ENCODE results near the gene AREG. TPM values are rescaled to one million over a fixed set of nuclear protein-coding genes. Genes with fewer than 3 reads are reported as not detected.
A peak's percentile ranks its signal among the peaks of the same experiment; 100 is the strongest.
"Not testable (repeated sequence)": the region's sequence is repeated elsewhere in the genome, so short reads cannot be mapped to it uniquely, and the experiment has no call there.

Gene AREG, protein sequence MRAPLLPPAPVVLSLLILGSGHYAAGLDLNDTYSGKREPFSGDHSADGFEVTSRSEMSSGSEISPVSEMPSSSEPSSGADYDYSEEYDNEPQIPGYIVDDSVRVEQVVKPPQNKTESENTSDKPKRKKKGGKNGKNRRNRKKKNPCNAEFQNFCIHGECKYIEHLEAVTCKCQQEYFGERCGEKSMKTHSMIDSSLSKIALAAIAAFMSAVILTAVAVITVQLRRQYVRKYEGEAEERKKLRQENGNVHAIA
- 4.5 and 6.4 TPM in 2 replicates for total RNA-seq (2021)
- percentile 90 among the genes with signal in this experiment for Bru-seq, nascent RNA
- BruChase-seq, experiment 1, labeled RNA remaining after a 2-hour chase = percentile 88 among the genes with signal in this experiment
- percentile 90 among the genes with signal in this experiment for BruChase-seq, experiment 2, labeled RNA remaining after a 6-hour chase
- long read RNA-seq, transcript AREG-201 (6 exons, 1,240 nt) = major isoform, 5 of 5 reads
- long read RNA-seq, partial matches to known transcripts = 0 of 5 reads
- long read RNA-seq, other reads (novel, unspliced or antisense) = 0 of 5 reads

DNA sequence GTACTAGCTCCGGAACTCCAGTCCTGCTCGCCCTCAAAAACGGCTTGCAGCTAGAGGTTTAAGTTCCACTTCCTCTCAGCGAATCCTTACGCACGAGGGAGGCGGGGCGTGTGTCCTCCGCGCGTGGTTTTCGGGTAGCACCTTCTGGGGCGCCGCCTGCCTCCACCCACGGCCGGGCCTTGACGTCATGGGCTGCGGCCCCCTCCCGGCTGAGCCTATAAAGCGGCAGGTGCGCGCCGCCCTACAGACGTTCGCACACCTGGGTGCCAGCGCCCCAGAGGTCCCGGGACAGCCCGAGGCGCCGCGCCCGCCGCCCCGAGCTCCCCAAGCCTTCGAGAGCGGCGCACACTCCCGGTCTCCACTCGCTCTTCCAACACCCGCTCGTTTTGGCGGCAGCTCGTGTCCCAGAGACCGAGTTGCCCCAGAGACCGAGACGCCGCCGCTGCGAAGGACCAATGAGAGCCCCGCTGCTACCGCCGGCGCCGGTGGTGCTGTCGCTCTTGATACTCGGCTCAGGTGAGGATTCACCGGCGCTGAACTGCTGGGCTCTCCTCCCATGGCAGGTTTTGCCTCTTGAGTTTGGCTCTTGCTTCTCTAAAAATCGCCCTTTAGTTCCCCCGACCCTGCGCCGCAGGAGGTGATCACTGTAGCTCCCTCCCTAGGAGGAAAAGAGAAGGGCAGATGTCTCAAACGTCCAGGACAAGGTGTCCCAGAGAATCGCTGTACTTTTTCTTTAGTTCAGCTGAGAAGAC, at the start of gene AREG:
Gene AREG (plus strand): TSS at position 246 of the 752 bp plus-strand sequence. CDS start 210 bp downstream, at position 456.
- ChIA-PET CTCF (interaction anchor here (0.5 to 2.1 kb wide), 2 partner anchors 86 to 100 kb away, joined by 4 to 5 read pairs; no protein-coding TSS in a partner anchor), POLR2A (ENCODE audit: unreplicated experiment) (interaction anchor here (0.7 kb wide), 1 partner anchor 16 kb away, joined by 5 read pairs; no protein-coding TSS in a partner anchor)
- TF ChIP-seq EZH2 (IDR thresholded peaks at IDR 0.05; ENCODE audit: low read depth) = no peak
- TF ChIP-seq, protein P1, sequence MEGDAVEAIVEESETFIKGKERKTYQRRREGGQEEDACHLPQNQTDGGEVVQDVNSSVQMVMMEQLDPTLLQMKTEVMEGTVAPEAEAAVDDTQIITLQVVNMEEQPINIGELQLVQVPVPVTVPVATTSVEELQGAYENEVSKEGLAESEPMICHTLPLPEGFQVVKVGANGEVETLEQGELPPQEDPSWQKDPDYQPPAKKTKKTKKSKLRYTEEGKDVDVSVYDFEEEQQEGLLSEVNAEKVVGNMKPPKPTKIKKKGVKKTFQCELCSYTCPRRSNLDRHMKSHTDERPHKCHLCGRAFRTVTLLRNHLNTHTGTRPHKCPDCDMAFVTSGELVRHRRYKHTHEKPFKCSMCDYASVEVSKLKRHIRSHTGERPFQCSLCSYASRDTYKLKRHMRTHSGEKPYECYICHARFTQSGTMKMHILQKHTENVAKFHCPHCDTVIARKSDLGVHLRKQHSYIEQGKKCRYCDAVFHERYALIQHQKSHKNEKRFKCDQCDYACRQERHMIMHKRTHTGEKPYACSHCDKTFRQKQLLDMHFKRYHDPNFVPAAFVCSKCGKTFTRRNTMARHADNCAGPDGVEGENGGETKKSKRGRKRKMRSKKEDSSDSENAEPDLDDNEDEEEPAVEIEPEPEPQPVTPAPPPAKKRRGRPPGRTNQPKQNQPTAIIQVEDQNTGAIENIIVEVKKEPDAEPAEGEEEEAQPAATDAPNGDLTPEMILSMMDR (conservative IDR thresholded peaks at IDR 0.05) = peak; percentile 69; the same call in 1 of the 2 replicates
- Histone ChIP-seq H3K27ac (peak within 1 kb of the TSS; percentile 63), H3K9me2 (ENCODE audit: insufficient read depth) (no peaks in the 10 kb centered on the region), H3K36me3 (ENCODE audit: low read depth) (no peaks in the 10 kb centered on the region), H3K4me3 (peak within 1 kb of the TSS; percentile 85), H2AFZ (peak within 1 kb of the TSS; percentile 86), H3K79me2 (ENCODE audit: low read depth) (no peaks in the 10 kb centered on the region), H3K27me3 (ENCODE audit: insufficient read depth, low read depth) (no peaks in the 10 kb centered on the region), H3K4me1 (replicated peaks; ENCODE audit: insufficient read depth) (peaks cover 13% of the 10 kb centered on the region), H3K4me2 (peak within 1 kb of the TSS; percentile 86), H4K20me1 (ENCODE audit: insufficient read depth) (no peaks in the 10 kb centered on the region), H3F3A (ENCODE audit: insufficient read depth, low read depth) (no peaks in the 10 kb centered on the region), H3K9me3 (ENCODE audit: insufficient read depth, low read depth) (no peaks in the 10 kb centered on the region)
- TSS peak; percentile 74 for BruUV-seq (replicated peaks)
- intact Hi-C loops (cut with micrococcal nuclease; ENCODE audit: unreplicated experiment) = loop anchor here (2.0 to 5.0 kb wide), 3 partner anchors 87 to 226 kb away; no protein-coding TSS in a partner anchor
- peak; percentile 43 to 70 for DNase-seq

DNA sequence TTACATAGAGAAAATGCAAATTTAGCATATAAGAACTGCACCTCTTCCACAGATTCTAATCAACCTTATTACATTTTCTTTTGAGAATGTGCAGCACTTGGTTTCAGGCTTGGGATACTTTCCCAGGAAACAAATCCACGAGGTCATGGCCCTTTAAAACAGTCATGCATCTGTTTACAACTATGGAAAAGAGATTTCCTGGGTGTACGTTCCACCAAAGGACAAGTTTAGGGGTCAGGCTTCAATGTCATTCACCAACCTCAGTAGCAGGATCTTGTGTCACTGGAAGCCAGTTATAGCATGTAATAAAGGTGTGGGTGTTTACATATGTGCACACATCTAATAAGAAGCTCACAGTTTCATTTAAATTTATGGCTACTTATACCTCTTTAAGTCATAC, 49.3 kb upstream of the AREG start:
- Histone ChIP-seq H3K4me1 (replicated peaks; ENCODE audit: insufficient read depth) (no peaks in the 10 kb centered on the region; the same call in 1 of the 2 replicates), H2AFZ (no peak overlapping the region), H3K4me2 (no peak overlapping the region), H3K27ac (no peak overlapping the region), H3F3A (ENCODE audit: insufficient read depth, low read depth) (no peaks in the 10 kb centered on the region), H3K9me3 (ENCODE audit: insufficient read depth, low read depth) (no peaks in the 10 kb centered on the region), H3K27me3 (ENCODE audit: insufficient read depth, low read depth) (no peaks in the 10 kb centered on the region), H3K36me3 (ENCODE audit: low read depth) (no peaks in the 10 kb centered on the region), H4K20me1 (ENCODE audit: insufficient read depth) (no peaks in the 10 kb centered on the region), H3K4me3 (no peak overlapping the region), H3K79me2 (ENCODE audit: low read depth) (no peaks in the 10 kb centered on the region), H3K9me2 (ENCODE audit: insufficient read depth) (no peaks in the 10 kb centered on the region)
- TF ChIP-seq, protein P1 (conservative IDR thresholded peaks at IDR 0.05) = no peak
- TF ChIP-seq EZH2 (IDR thresholded peaks at IDR 0.05; ENCODE audit: low read depth) = no peak
- ChIA-PET POLR2A (ENCODE audit: unreplicated experiment) (interaction anchor here (0.6 kb wide), 1 partner anchor 1753 kb away, joined by 4 read pairs; no protein-coding TSS in a partner anchor), CTCF (no interaction called here)
- intact Hi-C loops (cut with micrococcal nuclease; ENCODE audit: unreplicated experiment) = loop anchor here (2.0 kb wide), 1 partner anchor 21 kb away; no protein-coding TSS in a partner anchor
- DNase-seq = no peak
- BruUV-seq (replicated peaks) = no TSS peak

DNA sequence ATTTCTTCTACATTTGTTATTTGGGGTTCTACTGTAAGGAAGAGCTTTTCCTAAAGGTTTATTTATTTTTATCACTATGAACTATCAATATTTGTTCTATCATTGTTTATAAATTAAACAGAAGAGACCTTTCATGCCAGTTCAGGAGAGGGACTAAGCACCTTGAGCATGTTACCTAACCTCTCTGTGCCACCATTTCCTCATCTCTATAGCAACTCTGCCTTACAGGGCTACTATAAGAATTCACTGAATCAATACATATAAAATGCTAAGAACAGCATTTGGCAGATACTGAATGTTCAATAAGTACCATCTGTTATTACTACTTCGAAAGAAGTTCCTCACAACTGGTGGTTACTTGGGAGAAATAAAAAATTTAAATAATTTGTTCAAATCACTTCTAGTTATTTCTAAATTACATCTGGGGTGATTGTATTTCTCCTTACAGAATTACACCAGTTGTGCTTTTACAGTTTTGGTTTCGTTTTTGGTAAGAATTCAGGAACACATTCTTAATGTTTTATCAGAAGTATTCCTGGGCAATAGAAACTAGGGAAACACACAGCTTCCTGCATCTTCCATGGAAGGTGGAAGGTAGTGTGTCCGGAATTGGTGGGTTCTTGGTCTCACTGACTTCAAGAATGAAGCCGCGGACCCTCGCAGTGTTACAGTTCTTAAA, 47.0 kb upstream of the AREG start:
- H3K9me2 ChIP-seq (ENCODE audit: insufficient read depth) = no peaks in the 10 kb centered on the region
- ChIA-PET CTCF (no interaction called here), POLR2A (ENCODE audit: unreplicated experiment) (no interaction called here)
- no peaks in the 10 kb centered on the region for H3K9me3 ChIP-seq (ENCODE audit: insufficient read depth, low read depth)
- no peak overlapping the region for H3K27ac ChIP-seq
- no peak for DNase-seq
- no peaks in the 10 kb centered on the region; the same call in 1 of the 2 replicates for H3K4me1 ChIP-seq (replicated peaks; ENCODE audit: insufficient read depth)
- no peaks in the 10 kb centered on the region for H3K27me3 ChIP-seq (ENCODE audit: insufficient read depth, low read depth)
- H4K20me1 ChIP-seq (ENCODE audit: insufficient read depth) = no peaks in the 10 kb centered on the region
- no peaks in the 10 kb centered on the region for H3K79me2 ChIP-seq (ENCODE audit: low read depth)
- H3F3A ChIP-seq (ENCODE audit: insufficient read depth, low read depth) = no peaks in the 10 kb centered on the region
- TF ChIP-seq, protein P1 (conservative IDR thresholded peaks at IDR 0.05) = no peak
- no peak for TF ChIP-seq EZH2 (IDR thresholded peaks at IDR 0.05; ENCODE audit: low read depth)
- intact Hi-C loops (cut with micrococcal nuclease; ENCODE audit: unreplicated experiment) = no loop called here
- H3K4me3 ChIP-seq = no peak overlapping the region
- H3K4me2 ChIP-seq = no peak overlapping the region
- no TSS peak for BruUV-seq (replicated peaks)
- no peak overlapping the region for H2AFZ ChIP-seq
- no peaks in the 10 kb centered on the region for H3K36me3 ChIP-seq (ENCODE audit: low read depth)

DNA sequence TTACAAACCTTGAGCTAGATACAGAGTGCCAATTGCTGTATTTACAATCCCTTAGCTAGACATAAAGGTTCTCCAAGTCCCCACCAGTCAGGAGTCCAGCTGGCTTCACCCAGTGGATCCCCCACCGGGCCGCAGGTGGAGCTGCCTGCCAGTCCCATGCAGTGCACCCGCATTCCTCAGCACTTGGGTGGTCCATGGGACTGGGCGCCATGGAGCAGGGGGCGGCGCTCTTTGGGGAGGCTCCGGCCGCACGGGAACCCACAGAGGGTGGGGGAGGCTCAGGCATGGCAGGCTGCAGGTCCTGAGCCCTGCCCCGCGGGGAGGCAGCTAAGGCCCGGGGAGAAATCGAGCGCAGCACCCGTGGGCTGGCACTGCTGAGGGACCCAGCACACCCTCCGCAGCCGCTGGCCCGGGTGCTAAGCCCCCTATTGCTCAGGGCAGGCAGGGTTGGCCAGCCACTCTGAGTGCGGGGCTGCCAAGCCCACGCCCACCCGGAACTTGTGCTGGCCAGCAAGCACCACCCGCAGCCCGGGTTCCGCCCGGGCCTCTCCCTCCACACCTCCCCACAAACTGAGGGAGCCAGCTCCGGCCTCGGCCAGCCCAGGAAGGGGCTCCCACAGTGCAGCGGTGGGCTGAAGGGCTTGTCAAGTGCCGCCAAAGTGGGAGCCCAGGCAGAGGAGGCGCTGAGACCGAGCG, 45.9 kb upstream of the AREG start:
- H3K4me2 ChIP-seq; CTCF ChIA-PET; DNase-seq; H3K9me3 ChIP-seq (ENCODE audit: insufficient read depth, low read depth); H2AFZ ChIP-seq; H4K20me1 ChIP-seq (ENCODE audit: insufficient read depth); H3K4me3 ChIP-seq; H3K4me1 ChIP-seq (replicated peaks; ENCODE audit: insufficient read depth); H3K79me2 ChIP-seq (ENCODE audit: low read depth); H3F3A ChIP-seq (ENCODE audit: insufficient read depth, low read depth); H3K27me3 ChIP-seq (ENCODE audit: insufficient read depth, low read depth); POLR2A ChIA-PET (ENCODE audit: unreplicated experiment); BruUV-seq (replicated peaks); H3K27ac ChIP-seq; H3K9me2 ChIP-seq (ENCODE audit: insufficient read depth); H3K36me3 ChIP-seq (ENCODE audit: low read depth); intact Hi-C loops (cut with micrococcal nuclease; ENCODE audit: unreplicated experiment): not testable (repeated sequence)
